Measurements from ENCODE around the gene ZFP92.
A peak's percentile ranks its signal among the peaks of the same experiment; 100 is the strongest.

GRCh38 chrX:153381684-153382532 is 29.4 kb upstream of the ZFP92 start:
- no peak for TF ChIP-seq EZH2 (optimal IDR thresholded peaks at IDR 0.05; ENCODE audit: low read depth, low read length)
- 0 out of 2 replicates have a peak, but pooled peaks have one; percentile 4 for TF ChIP-seq CTCF (IDR thresholded peaks at IDR 0.05; ENCODE audit: low read length)

Data from MM.1S (cell line).